ENCODE results near the gene DUSP1. TPM values are rescaled to one million over a fixed set of nuclear protein-coding genes. Genes with fewer than 3 reads are reported as not detected.

DUSP1 gene
- total and polyA plus RNA-seq, 8 donors: 33.0 to 534 (median 239) TPM

DNA sequence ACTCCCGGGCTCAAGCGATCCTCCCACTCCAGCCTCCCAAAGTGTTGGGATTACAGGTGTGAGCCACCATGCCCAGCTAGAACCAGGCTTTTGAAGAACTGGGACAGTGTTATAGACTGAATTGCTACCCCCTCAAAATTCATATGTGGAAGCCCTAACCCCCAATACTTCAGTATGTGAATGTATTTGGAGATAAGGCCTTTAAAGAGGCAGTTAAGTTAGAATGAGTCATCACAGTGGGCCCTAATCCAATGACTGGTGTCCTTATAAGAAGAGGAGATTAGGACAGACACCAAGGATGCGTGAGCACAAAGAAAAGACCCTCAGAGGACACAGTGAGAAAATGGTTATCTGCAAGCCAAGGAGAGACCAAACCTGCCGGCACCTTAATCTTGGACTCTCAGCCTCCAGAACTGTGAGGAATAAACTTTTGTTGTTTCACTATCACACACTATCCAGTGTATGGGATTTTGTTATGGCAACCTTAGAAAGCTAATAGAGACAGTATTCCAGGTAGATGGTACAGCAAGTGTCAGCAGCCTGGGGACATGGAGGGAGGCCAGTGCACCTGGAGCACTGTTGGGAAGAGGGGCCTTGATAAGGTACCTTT lies 31.7 kb upstream of the DUSP1 start:
- ATAC-seq: no peak
- intact Hi-C loops (cut with DNase I): no loop called here
- Histone ChIP-seq H3K27me3 (no peaks in the 10 kb centered on the region), H3K4me3 (no peak overlapping the region), H3K4me1 (peaks cover 37 to 75% of the 10 kb centered on the region in 2 donors), H3K27ac (peak overlapping the region in 1 of 2 donors; percentile 14), H3K36me3 (no peaks in the 10 kb centered on the region), H3K9me3 (no peaks in the 10 kb centered on the region)
- DNase-seq: no peak
- no peak for TF ChIP-seq CTCF (IDR thresholded peaks at IDR 0.05)

DNA sequence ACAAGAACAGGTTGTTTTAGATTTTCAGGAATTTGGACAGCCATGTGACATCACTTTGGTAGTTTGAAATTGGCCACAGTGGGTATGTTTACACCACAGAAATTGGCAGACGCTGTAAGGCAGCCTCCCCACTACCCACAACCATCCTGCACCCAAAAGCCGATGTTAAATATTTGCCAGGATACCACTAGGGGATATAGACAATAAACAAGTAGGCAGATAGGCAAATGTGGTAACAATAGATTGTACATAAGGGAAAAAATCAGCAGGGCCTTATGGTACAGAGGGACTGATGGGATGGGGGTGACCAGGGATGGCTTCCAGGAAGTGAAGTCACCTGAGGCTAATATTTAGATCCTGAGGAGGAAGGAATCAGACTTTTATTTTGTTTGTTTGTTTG lies 31.1 kb upstream of the DUSP1 start:
- peaks cover 36 to 76% of the 10 kb centered on the region in 2 donors for H3K4me1 ChIP-seq
- H3K4me3 ChIP-seq: no peak overlapping the region
- TF ChIP-seq CTCF (IDR thresholded peaks at IDR 0.05): no peak
- no peak for DNase-seq
- no peak for ATAC-seq
- no peaks in the 10 kb centered on the region for H3K9me3 ChIP-seq
- intact Hi-C loops (cut with DNase I): no loop called here
- peak overlapping the region in 1 of 2 donors; percentile 14 for H3K27ac ChIP-seq
- H3K36me3 ChIP-seq: no peaks in the 10 kb centered on the region
- no peaks in the 10 kb centered on the region for H3K27me3 ChIP-seq

DNA sequence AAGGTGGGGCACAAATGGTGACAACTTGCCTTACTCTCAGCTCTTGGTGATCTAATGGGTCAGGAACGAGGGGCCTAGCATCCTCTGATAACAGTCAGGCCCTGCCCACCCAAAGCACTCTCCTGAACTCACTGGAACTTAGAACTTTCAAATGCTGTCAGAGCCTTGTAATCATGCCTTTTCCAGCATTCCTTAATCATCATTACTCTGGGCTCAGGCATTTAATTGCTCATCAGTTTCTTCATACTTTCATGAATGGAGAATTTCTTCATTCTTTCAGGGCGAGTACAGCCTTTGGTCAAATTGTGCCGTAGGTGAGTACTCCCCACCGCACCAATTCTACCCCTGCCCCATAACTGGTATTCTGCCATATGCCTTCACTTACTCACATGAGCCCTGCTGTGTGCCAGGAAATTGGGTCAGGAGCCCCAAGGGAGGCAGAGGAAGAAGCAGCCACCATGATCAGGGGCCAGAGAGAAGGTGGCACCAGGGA lies 30.2 kb upstream of the DUSP1 start:
- intact Hi-C loops (cut with DNase I): no loop called here
- no peak for DNase-seq
- ATAC-seq: peak; percentile 19
- Histone ChIP-seq H3K36me3 (no peaks in the 10 kb centered on the region), H3K4me3 (no peak overlapping the region), H3K4me1 (peaks cover 32 to 78% of the 10 kb centered on the region in 2 donors), H3K9me3 (no peaks in the 10 kb centered on the region), H3K27ac (peak overlapping the region; percentile 85 to 96), H3K27me3 (no peaks in the 10 kb centered on the region)
- no peak for TF ChIP-seq CTCF (IDR thresholded peaks at IDR 0.05)

DNA sequence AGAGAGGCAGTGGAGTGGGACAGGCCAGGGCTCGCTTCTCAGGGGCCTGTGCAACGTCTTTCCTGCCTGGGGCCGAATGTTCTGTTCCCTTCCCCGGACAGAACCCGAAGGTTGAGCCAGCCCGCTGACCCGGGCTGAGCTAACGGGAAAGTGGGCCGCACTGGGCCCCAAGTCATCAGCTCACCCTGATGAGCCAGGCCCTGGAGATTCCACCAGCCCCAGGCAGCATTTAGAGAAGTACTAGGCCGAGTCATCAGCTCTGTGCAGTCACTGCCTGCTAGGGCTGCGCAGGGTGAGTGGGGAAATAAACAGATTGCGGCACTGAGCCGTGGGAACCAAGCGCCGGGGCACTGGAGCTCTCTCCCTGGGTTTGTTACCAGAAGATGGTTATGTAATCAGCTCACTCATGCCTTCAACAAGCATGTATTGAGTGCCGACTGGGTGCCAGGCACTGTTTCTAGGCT lies 29.1 kb upstream of the DUSP1 start:
- peak overlapping the region; percentile 85 to 96 for H3K27ac ChIP-seq
- ATAC-seq: peak; percentile 88
- peaks cover 42 to 80% of the 10 kb centered on the region in 2 donors for H3K4me1 ChIP-seq

More for the DNA sequence above, 29.1 kb upstream of the DUSP1 start:
- Histone ChIP-seq H3K9me3 (no peaks in the 10 kb centered on the region), H3K27me3 (no peaks in the 10 kb centered on the region), H3K4me3 (no peak overlapping the region), H3K36me3 (no peaks in the 10 kb centered on the region)
- peak in 2 of 4 donors; percentile 92 to 96 for DNase-seq
- intact Hi-C loops (cut with DNase I): no loop called here
- no peak for TF ChIP-seq CTCF (IDR thresholded peaks at IDR 0.05)

All from left lung (tissue), 10 donors.